Measurements from ENCODE around the gene POGK. TPM values are rescaled to one million over a fixed set of nuclear protein-coding genes. Genes with fewer than 3 reads are reported as not detected.

Gene POGK
- total RNA-seq, 4 donors from 2014 or later, result 25.5 to 29.3 (median 27.0) TPM

DNA sequence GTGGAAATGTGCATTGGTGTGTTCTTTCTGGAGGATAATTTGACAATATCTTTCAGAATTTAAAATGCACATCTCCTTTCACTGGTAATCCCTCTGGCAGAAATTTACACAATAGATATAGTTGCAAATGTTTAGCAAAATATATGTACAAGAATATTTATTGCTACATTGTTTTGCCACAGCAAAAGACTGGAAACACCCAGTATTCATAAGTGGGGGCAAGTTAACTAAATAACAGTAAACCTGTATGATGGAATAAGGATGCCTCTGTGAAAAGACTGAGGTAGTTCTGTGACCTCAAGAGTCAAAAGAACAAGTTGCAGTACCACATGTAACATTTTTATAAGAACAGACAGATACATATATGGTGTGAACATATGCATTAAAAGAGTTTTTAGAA, 50.5 kb downstream of the POGK start:
- TF ChIP-seq, protein P1, sequence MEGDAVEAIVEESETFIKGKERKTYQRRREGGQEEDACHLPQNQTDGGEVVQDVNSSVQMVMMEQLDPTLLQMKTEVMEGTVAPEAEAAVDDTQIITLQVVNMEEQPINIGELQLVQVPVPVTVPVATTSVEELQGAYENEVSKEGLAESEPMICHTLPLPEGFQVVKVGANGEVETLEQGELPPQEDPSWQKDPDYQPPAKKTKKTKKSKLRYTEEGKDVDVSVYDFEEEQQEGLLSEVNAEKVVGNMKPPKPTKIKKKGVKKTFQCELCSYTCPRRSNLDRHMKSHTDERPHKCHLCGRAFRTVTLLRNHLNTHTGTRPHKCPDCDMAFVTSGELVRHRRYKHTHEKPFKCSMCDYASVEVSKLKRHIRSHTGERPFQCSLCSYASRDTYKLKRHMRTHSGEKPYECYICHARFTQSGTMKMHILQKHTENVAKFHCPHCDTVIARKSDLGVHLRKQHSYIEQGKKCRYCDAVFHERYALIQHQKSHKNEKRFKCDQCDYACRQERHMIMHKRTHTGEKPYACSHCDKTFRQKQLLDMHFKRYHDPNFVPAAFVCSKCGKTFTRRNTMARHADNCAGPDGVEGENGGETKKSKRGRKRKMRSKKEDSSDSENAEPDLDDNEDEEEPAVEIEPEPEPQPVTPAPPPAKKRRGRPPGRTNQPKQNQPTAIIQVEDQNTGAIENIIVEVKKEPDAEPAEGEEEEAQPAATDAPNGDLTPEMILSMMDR (IDR thresholded peaks at IDR 0.05; ENCODE audit: low read depth), result no peak

DNA sequence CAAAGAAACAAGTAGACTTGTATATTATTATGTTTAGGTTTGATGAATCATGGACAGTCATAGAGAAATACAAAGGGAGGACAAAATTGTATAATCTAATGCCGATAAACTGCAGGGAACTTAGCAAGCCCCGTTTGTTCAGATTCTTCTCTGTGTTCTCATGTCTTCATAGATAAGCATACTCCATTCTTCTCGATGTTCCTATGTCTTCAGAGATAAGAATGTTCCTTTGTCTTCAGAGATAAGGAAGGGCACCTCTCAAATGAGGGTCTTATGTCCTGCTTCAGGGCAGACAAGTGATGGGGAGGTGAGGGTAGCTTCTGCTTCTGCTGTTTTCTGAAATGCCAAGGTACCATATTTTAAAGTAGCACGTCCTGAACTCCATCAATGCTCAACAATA, 56.5 kb downstream of the POGK start:
- TF ChIP-seq, protein P1 (IDR thresholded peaks at IDR 0.05; ENCODE audit: low read depth), result no peak

DNA sequence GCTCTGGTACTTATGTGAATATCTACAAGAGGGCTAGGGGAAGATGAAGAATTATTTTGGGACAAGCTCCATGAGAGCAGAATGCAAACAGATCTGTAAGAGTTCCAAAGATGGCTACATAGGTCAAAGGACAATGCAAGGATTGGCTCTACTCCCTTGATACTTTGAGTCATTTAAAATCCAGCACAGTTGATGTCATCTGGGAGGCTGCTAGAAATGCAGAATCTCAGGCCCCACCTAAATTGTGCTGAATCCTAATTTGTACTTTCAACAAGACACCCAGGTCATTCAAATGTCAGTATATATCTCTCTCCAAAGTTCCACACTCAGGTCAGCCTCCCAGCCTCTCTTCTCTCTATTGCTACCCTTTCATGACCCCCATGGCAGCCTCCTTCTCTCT, 60.5 kb downstream of the POGK start:
- TF ChIP-seq, protein P1 (IDR thresholded peaks at IDR 0.05; ENCODE audit: low read depth), result no peak

DNA sequence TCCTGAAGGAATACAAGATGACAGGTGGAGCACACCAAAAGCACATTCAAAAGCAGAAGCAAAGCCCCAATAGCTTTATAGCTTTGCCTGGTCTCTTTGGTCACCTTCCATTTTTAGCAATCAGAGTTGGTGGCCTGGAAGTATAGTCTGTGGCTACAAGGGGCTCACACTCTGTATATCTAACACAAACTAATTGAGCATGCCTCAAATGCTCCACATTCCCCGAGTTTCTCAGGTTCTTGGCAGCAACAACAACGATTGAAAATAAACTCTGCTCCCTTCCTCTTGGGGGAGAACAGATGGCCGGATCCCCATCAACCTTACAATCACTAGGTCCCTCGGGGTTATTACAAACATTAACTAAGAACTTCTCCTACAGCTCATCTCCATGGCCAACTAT, 61.7 kb downstream of the POGK start:
- TF ChIP-seq, protein P1 (IDR thresholded peaks at IDR 0.05; ENCODE audit: low read depth), result no peak

DNA sequence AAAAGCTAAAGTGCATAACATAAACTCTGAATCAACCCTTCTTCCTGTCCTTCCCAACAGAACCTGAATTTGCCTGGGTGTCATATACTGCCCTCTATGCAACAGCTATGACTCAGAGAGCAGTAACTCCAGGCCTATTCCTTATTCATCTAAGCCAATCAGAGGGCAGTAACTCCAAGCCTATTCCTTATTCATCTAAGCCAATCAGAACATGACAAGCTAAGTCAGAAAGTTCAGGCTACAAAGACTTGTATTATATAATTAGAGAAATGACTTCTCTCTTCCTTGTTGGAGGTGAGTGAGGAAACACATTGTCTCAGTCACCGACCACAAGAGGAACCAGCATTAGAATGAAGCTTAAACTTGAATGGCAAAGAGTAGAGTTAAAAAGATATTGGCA, 63.0 kb downstream of the POGK start:
- TF ChIP-seq, protein P1 (IDR thresholded peaks at IDR 0.05; ENCODE audit: low read depth), result no peak

DNA sequence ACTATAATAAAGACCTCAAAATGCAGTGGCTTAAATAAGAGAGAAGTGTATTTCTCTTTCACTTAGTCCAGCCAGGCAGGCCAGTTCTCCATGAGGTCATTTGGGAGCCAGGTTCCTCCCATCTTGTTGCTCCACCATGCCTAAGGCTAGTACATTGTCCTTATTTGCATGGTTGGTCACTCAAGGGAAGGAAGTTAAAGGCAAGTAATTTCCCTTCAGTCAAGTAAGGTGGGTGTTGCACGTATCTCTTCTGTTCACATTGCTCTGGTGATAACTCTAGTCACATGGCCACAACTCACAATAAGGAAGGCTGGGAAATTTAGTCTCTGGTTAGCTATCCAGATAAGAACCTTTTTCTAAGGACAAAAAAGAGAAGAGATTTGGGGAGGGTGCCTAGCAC, 64.0 kb downstream of the POGK start:
- TF ChIP-seq, protein P1 (IDR thresholded peaks at IDR 0.05; ENCODE audit: low read depth), result no peak

DNA sequence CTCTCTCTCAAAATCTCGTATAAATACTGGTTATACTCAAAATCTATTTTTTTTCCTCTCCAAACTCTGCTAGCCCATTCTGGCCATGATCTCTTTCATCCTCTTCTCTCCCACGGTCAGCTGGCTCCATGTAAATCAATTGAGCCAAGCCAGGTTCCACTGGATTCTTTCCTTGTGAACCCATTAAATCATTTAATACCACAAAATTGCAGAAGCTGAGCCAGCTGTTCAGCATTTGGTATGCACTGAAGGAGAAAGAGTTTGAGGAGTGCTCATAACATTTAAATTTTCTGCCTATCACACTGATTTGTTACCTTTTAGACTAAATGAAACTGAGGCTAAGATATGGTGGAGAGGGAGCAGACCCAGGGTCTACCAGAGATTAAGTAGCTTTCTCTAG, 65.9 kb downstream of the POGK start:
- TF ChIP-seq, protein P1 (IDR thresholded peaks at IDR 0.05; ENCODE audit: low read depth), result no peak
